GM12878 (cell line): ENCODE results near the gene PDLIM4. TPM values are rescaled to one million over a fixed set of nuclear protein-coding genes. Genes with fewer than 3 reads are reported as not detected.

ENCODE experiments used
- ATAC-seq: fragments of 200-7000 bp; cut with Tn5 transposase; 3 replicates; pipeline ENCODE4 v1.9.1; 2020; ENCODE audit warnings: mild to moderate bottlenecking, moderate library complexity
- BruUV-seq: library from RNA; stranded (reverse); fragments of 400-500 nt; replicated peaks from 2 replicates; lab custom pipeline; 2021; lab: Mats Ljungman, UMichigan
- CTCF ChIA-PET: fragments of 300-600 bp; sonication (Branson Sonifier 250); formaldehyde crosslinking; extraction: SDS; loops from one replicate; lab custom pipeline; 2021; ENCODE audit warnings: inconsistent platforms; lab: Yijun Ruan, JAX
- POLR2A ChIA-PET: fragments of 350-600 bp; formaldehyde crosslinking; extraction: SDS; loops from one replicate; lab custom pipeline; 2021; ENCODE audit warnings: inconsistent platforms; lab: Charles Lee
- RAD21 ChIA-PET: fragments of 300-600 bp; sonication (Branson Sonifier 250); formaldehyde crosslinking; loops from one replicate; lab custom pipeline; 2023; ENCODE audit warnings: antibody characterized with exemption; ENCODE audit not compliant: unreplicated experiment; lab: Charles Lee
- SMC1A ChIA-PET: fragments of 300-600 bp; sonication (Branson Sonifier 250); formaldehyde crosslinking; loops from one replicate; lab custom pipeline; 2023; ENCODE audit not compliant: unreplicated experiment, uncharacterized antibody; lab: Charles Lee
- DNase-seq: peaks from one replicate; pipeline ENCODE4 v3.0.0-alpha.2; 2011; ENCODE audit warnings: low read depth, low spot score
- FAIRE-seq: peaks from 3 replicates; lab custom pipeline; 2011; peaks lifted over from hg19 to GRCh38; lab: Jason Lieb, UNC
- H2AFZ ChIP-seq: 2 replicates; pipeline ENCODE4 v1.6.0; 2011; ENCODE audit warnings: low read depth, low read length, control low read depth; ENCODE audit not compliant: control insufficient read depth
- H3K27ac ChIP-seq: 2 replicates; pipeline ENCODE4 v1.5.1; 2011; ENCODE audit warnings: control low read depth; ENCODE audit not compliant: control insufficient read depth, insufficient read depth
- H3K27me3 ChIP-seq, 2 experiments: replicated peaks in 1 of 2; 2 replicates each; pipeline versions ENCODE4 v1.6.0 to v1.6.1; 2011; ENCODE audit warnings: low read length in 1 of 2; ENCODE audit not compliant: control insufficient read depth in 2 of 2, insufficient read depth in 2 of 2
- H3K36me3 ChIP-seq, 2 experiments: 2 replicates each; pipeline ENCODE4 v1.5.1; 2011; ENCODE audit warnings: low read length in 1 of 2; ENCODE audit not compliant: control insufficient read depth in 2 of 2, insufficient read depth in 2 of 2
- H3K4me1 ChIP-seq: 2 replicates; pipeline ENCODE4 v1.6.1; 2011; ENCODE audit warnings: mild to moderate bottlenecking, low read length, moderate library complexity, mixed read lengths; ENCODE audit not compliant: control insufficient read depth, insufficient read depth
- H3K4me2 ChIP-seq: 2 replicates; pipeline ENCODE4 v1.6.0; 2011; ENCODE audit warnings: control low read depth; ENCODE audit not compliant: control insufficient read depth, insufficient read depth
- H3K4me3 ChIP-seq: fragments of 200-600 bp; sonication (generic); 2 replicates; pipeline ENCODE4 v1.5.1; 2016
- H3K79me2 ChIP-seq: 2 replicates; pipeline ENCODE4 v1.6.0; 2011; ENCODE audit warnings: low read length; ENCODE audit not compliant: control insufficient read depth, insufficient read depth
- H3K9ac ChIP-seq: 2 replicates; pipeline ENCODE4 v1.8.0; 2011; ENCODE audit warnings: low read length, control low read depth, mixed read lengths; ENCODE audit not compliant: control insufficient read depth, insufficient read depth
- H3K9me3 ChIP-seq: replicated peaks from 3 replicates; pipeline ENCODE4 v1.5.1; 2011; ENCODE audit warnings: mild to moderate bottlenecking, low read length; ENCODE audit not compliant: control insufficient read depth, insufficient read depth
- H4K20me1 ChIP-seq: 2 replicates; pipeline ENCODE4 v1.6.0; 2011; ENCODE audit not compliant: control insufficient read depth, insufficient read depth
- BACH1 ChIP-seq: fragments of 450-650 bp; IDR thresholded peaks from 2 replicates; pipeline ENCODE4 v1.6.1; 2017; ENCODE audit warnings: mild to moderate bottlenecking, borderline replicate concordance
- EGR1 ChIP-seq, 2 experiments: IDR thresholded peaks; 1 replicate in 1 of 2; 2 replicates in 1 of 2; pipeline ENCODE4 v1.6.1; 2011 to 2012; ENCODE audit warnings: low read depth in 2 of 2, low read length in 2 of 2, borderline replicate concordance in 1 of 2, mild to moderate bottlenecking in 1 of 2, moderate library complexity in 1 of 2
- NBN ChIP-seq: fragments of 450-650 bp; IDR thresholded peaks from 2 replicates; pipeline ENCODE4 v1.6.1; 2016
- SIX5 ChIP-seq: IDR thresholded peaks from 2 replicates; pipeline ENCODE4 v1.6.1; 2011; ENCODE audit warnings: mild to moderate bottlenecking, low read depth, low read length, moderate library complexity; ENCODE audit not compliant: severe bottlenecking
- SREBF1 ChIP-seq: IDR thresholded peaks from 2 replicates; pipeline ENCODE4 v1.6.1; 2012; ENCODE audit warnings: mild to moderate bottlenecking, low read length
- ZNF622 ChIP-seq: fragments of 450-650 bp; IDR thresholded peaks from 2 replicates; pipeline ENCODE4 v1.6.1; 2017; ENCODE audit warnings: mild to moderate bottlenecking, inconsistent platforms
- WGBS: methylation state at CpG from one replicate; pipeline ENCODE4 v1.1.6; 2016; ENCODE audit warnings: low lambda C conversion rate; ENCODE audit not compliant: insufficient replicate concordance, insufficient coverage; ENCODE audit errors: missing lambda C conversion rate; 5-methylcytosine and 5-hydroxymethylcytosine counted together
- in situ Hi-C: fragments of 300-500 bp; cut with MboI; formaldehyde crosslinking; loops from 9 replicates; pipeline ENCODE4 v1.14.3; 2018; ENCODE audit warnings: mixed read lengths
- intact Hi-C: fragments of 100-400 bp; cut with micrococcal nuclease; formaldehyde crosslinking; loops from one replicate; pipeline ENCODE4 v1.14.2; 2022; ENCODE audit not compliant: unreplicated experiment
- polyA plus RNA-seq, 11 experiments: library from polyadenylated mRNA; depleted of rRNA in 4 of 11; unstranded in 6 of 11; stranded (reverse) in 5 of 11; fragments of >200 nt; fragmentation: Nextera tagmentation in 4 of 11; fragmentation: Illumina TruSeq in 1 of 11; extraction: Ambion mirVana in 4 of 11; extraction: Trizol in 1 of 11; gene quantifications; 1 replicate in 1 of 11; 2 replicates in 10 of 11; pipeline versions ENCODE4 v1.2.1 to v1.2.3, GENCODE V29; 2011 to 2016; ENCODE audit warnings: inconsistent platforms in 2 of 11, missing spikeins in 2 of 11, low read depth in 1 of 11
- total RNA-seq, 4 experiments: library from RNA; depleted of rRNA in 3 of 4; stranded (reverse); fragments of >200 nt in 3 of 4; fragmentation: Illumina TruSeq in 1 of 4; extraction: Trizol in 1 of 4; gene quantifications; 2 replicates each; pipeline versions ENCODE4 v1.2.1 to v1.2.3, GENCODE V29; 2013 to 2021
- TF ChIP-seq, protein P1 (sequence below): IDR thresholded peaks from 2 replicates; pipeline ENCODE4 v1.6.1; 2012; ENCODE audit warnings: low read depth, low read length, improper control_type of control experiment
- TF ChIP-seq, protein P2 (sequence below): IDR thresholded peaks from 2 replicates; pipeline ENCODE4 v1.6.1; 2012; ENCODE audit warnings: mild to moderate bottlenecking, low read depth, low read length

The PDLIM4 gene
- total and polyA plus RNA-seq, 10 of the 15 experiments (the other 5 are each of a cell fraction or from before 2014, with no cell fraction given): 0.13 to 1.7 (median 0.39) TPM; not detected in 3

DNA sequence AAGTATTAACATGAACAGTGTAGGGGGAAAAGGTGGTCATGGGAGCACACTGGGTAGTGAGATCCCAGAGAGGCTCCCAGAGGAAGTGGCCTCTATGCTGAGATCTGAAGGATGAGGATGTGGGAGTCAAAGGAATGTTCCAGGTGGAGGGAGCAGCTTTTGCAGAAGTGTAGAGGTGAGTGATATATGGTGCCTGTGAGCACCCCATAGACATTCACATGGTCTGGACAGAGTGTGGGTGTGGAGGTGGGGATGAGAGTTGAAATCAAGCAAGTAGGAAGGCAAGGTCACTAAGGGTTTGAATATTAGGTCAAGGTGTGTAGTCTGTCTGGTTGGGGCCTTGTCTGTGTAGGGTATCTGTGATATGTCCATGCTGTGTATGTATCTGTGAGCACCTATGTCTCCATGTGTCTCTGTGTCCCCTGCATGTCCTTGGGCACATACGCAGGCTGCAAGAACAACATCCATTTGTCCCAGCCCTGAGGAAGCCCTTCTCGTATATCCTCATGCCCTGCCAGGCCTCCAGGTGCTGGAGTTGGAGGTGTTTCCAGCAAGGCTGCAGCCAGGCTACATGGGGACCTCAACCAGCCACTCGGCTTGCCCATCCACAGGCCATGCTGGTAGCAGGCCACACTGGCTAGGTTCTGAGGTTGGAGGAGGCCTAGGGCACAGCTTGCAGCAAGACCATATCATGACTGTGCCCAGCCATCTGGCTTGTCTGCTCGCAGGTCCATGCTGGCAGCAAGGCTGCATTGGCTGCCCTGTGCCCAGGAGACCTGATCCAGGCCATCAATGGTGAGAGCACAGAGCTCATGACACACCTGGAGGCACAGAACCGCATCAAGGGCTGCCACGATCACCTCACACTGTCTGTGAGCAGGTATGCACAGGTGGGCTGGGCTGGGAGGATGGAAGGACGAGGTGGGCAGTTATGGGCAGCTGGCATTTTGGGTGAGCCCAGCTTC is 4.7 kb downstream of the PDLIM4 start:
- no peaks in the 10 kb centered on the region for H4K20me1 ChIP-seq
- no peak for ATAC-seq
- no peaks in the 10 kb centered on the region for H3K79me2 ChIP-seq
- no peak overlapping the region for H3K27ac ChIP-seq
- TF ChIP-seq EGR1 (IDR thresholded peaks at IDR 0.05; ENCODE audit: borderline replicate concordance in 1 of 2, low read depth in 2 of 2, low read length in 2 of 2): no peak
- H3K36me3 ChIP-seq: no peaks in the 10 kb centered on the region
- ChIA-PET SMC1A (interaction anchor here (1.0 to 2.7 kb wide), 6 partner anchors 22 to 200 kb away, joined by 3 to 18 read pairs (median 4); no protein-coding TSS in a partner anchor), RAD21 (interaction anchor here (0.6 to 4.8 kb wide), 7 partner anchors 10 to 72 kb away, joined by 3 to 35 read pairs (median 8); partner anchors contain the start of gene SLC22A4), POLR2A (interaction anchor here (0.6 to 3.7 kb wide), 9 partner anchors 8 to 701 kb away, joined by 3 to 18 read pairs (median 4); partner anchors contain the start of gene SLC22A4), CTCF (interaction anchor here (1.0 to 11.6 kb wide), 7 partner anchors 11 to 82 kb away, joined by 3 to 117 read pairs (median 6); no protein-coding TSS in a partner anchor)
- no peak overlapping the region for H3K4me2 ChIP-seq
- BruUV-seq: no TSS peak
- peaks cover 0 to 5% of the 10 kb centered on the region in 2 experiments; a peak in 2 of 4 replicates for H3K27me3 ChIP-seq
- peaks cover 7% of the 10 kb centered on the region for H3K4me1 ChIP-seq
- H3K9me3 ChIP-seq: no peaks in the 10 kb centered on the region
- H2AFZ ChIP-seq: no peak overlapping the region
- in situ Hi-C loops (no loop called here), intact Hi-C loops (no loop called here)
- WGBS: 43% methylated on average over 7 of the region's 7 CpGs
- H3K9ac ChIP-seq: no peak overlapping the region
- no peak for FAIRE-seq
- H3K4me3 ChIP-seq: no peak overlapping the region
- no peak for DNase-seq

DNA sequence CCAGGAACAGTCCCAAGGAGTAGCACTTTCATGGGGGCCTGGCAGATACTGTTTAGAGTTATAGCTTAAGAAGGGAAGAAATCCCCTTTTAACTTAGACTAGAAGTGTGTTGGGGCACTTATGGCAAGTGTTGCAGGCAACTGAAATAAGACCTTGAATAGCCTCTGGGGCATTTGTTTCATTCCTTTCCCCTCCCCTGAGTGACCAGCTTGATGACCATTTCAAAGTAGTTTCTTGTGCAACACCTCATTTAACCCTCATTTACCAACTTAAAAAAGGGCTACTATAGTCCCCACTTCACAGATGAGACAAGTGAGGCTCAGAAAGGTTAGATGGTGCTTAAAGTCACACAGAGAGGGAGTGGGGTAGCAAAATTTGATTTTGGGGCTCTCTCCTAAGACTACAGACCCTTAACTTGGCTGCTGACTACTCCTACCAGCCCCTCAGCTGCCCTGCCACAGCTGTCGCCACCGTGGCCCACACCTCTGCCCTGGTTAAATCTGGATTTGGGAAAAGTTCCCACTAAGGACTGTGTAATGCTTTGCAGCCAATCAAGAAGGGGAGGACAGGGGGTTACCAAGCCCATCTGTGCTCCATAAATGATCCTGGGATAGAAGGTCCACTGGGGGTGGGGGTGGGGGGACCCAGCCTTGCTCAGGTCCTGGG is 5.5 kb downstream of the PDLIM4 start:
- Histone ChIP-seq H3K4me3 (no peak overlapping the region), H3K27ac (no peak overlapping the region), H3K79me2 (no peaks in the 10 kb centered on the region), H3K9me3 (no peaks in the 10 kb centered on the region), H3K4me1 (peaks cover 14% of the 10 kb centered on the region), H3K27me3 (peaks cover 0 to 1% of the 10 kb centered on the region in 2 experiments; a peak in 2 of 4 replicates), H2AFZ (no peak overlapping the region), H4K20me1 (no peaks in the 10 kb centered on the region), H3K36me3 (no peaks in the 10 kb centered on the region), H3K4me2 (no peak overlapping the region), H3K9ac (no peak overlapping the region)
- ChIA-PET CTCF (interaction anchor here (1.2 to 11.6 kb wide), 5 partner anchors 10 to 83 kb away, joined by 4 to 117 read pairs (median 9); no protein-coding TSS in a partner anchor), SMC1A (interaction anchor here (1.3 kb wide), 1 partner anchor 25 kb away, joined by 4 read pairs; no protein-coding TSS in a partner anchor), POLR2A (interaction anchor here (0.6 to 1.3 kb wide), 5 partner anchors 23 to 700 kb away, joined by 3 read pairs; no protein-coding TSS in a partner anchor), RAD21 (interaction anchor here (0.6 to 4.8 kb wide), 6 partner anchors 25 to 154 kb away, joined by 3 to 35 read pairs (median 6); partner anchors contain the start of gene SLC22A4)
- no peak for DNase-seq
- BruUV-seq: no TSS peak
- WGBS: 76% methylated on average over 2 of the region's 2 CpGs
- in situ Hi-C loops: no loop called here
- FAIRE-seq: no peak
- intact Hi-C loops: no loop called here
- ATAC-seq: no peak
- TF ChIP-seq SIX5: no peak
- TF ChIP-seq NBN: no peak
- TF ChIP-seq, protein P1, sequence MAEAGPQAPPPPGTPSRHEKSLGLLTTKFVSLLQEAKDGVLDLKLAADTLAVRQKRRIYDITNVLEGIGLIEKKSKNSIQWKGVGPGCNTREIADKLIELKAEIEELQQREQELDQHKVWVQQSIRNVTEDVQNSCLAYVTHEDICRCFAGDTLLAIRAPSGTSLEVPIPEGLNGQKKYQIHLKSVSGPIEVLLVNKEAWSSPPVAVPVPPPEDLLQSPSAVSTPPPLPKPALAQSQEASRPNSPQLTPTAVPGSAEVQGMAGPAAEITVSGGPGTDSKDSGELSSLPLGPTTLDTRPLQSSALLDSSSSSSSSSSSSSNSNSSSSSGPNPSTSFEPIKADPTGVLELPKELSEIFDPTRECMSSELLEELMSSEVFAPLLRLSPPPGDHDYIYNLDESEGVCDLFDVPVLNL: no peak
- TF ChIP-seq SREBF1: no peak
- TF ChIP-seq, protein P2, sequence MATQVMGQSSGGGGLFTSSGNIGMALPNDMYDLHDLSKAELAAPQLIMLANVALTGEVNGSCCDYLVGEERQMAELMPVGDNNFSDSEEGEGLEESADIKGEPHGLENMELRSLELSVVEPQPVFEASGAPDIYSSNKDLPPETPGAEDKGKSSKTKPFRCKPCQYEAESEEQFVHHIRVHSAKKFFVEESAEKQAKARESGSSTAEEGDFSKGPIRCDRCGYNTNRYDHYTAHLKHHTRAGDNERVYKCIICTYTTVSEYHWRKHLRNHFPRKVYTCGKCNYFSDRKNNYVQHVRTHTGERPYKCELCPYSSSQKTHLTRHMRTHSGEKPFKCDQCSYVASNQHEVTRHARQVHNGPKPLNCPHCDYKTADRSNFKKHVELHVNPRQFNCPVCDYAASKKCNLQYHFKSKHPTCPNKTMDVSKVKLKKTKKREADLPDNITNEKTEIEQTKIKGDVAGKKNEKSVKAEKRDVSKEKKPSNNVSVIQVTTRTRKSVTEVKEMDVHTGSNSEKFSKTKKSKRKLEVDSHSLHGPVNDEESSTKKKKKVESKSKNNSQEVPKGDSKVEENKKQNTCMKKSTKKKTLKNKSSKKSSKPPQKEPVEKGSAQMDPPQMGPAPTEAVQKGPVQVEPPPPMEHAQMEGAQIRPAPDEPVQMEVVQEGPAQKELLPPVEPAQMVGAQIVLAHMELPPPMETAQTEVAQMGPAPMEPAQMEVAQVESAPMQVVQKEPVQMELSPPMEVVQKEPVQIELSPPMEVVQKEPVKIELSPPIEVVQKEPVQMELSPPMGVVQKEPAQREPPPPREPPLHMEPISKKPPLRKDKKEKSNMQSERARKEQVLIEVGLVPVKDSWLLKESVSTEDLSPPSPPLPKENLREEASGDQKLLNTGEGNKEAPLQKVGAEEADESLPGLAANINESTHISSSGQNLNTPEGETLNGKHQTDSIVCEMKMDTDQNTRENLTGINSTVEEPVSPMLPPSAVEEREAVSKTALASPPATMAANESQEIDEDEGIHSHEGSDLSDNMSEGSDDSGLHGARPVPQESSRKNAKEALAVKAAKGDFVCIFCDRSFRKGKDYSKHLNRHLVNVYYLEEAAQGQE: no peak
- no peak for TF ChIP-seq ZNF622
- no peak for TF ChIP-seq BACH1
